Globus pallidus (tissue), 1 donor: ENCODE results near the gene GBE1.
A peak's percentile ranks its signal among the peaks of the same experiment; 100 is the strongest.
"Not testable (repeated sequence)": the region's sequence is repeated elsewhere in the genome, so short reads cannot be mapped to it uniquely, and the experiment has no call there.

Source experiments
- DNase-seq: peaks from one replicate; pipeline ENCODE4 v3.0.0-alpha.2; 2015; ENCODE audit warnings: low spot score

The GBE1 gene

GRCh38 chr3:81753416-81754027 lies 7.9 kb downstream of the GBE1 start:
- DNase-seq: no peak

GRCh38 chr3:81752604-81753003 lies 8.8 kb downstream of the GBE1 start:
- no peak for DNase-seq

- DNase-seq: no peak
Observed at GRCh38 chr3:81749265-81749664, 12.2 kb downstream of the GBE1 start.

- DNase-seq: not testable (repeated sequence)
Observed at GRCh38 chr3:81747280-81747679, 14.2 kb downstream of the GBE1 start.

- DNase-seq: no peak
Observed at GRCh38 chr3:81744366-81744765, 17.1 kb downstream of the GBE1 start.

- no peak for DNase-seq
Observed at GRCh38 chr3:81743096-81744025, 18.1 kb downstream of the GBE1 start.

GRCh38 chr3:81742581-81742980 lies 18.9 kb downstream of the GBE1 start:
- no peak for DNase-seq

- DNase-seq: no peak
Observed at GRCh38 chr3:81741216-81741615, 20.2 kb downstream of the GBE1 start.

- DNase-seq: no peak
Observed at GRCh38 chr3:81740731-81741130, 20.7 kb downstream of the GBE1 start.

GRCh38 chr3:81735334-81735733 lies 26.1 kb downstream of the GBE1 start:
- no peak for DNase-seq

GRCh38 chr3:81734742-81735141 lies 26.7 kb downstream of the GBE1 start:
- no peak for DNase-seq

GRCh38 chr3:81732642-81733041 lies 28.8 kb downstream of the GBE1 start:
- no peak for DNase-seq

- DNase-seq: no peak
Observed at GRCh38 chr3:81728766-81729544, 32.5 kb downstream of the GBE1 start.

- no peak for DNase-seq
Observed at GRCh38 chr3:81726735-81727134, 34.7 kb downstream of the GBE1 start.

- no peak for DNase-seq
Observed at GRCh38 chr3:81726132-81726531, 35.3 kb downstream of the GBE1 start.

GRCh38 chr3:81723732-81724313 lies 37.6 kb downstream of the GBE1 start:
- DNase-seq: peak; percentile 22

- no peak for DNase-seq
Observed at GRCh38 chr3:81718311-81718710, 43.1 kb downstream of the GBE1 start.

GRCh38 chr3:81716870-81717509 lies 44.5 kb downstream of the GBE1 start:
- DNase-seq: no peak

GRCh38 chr3:81713031-81713430 lies 48.4 kb downstream of the GBE1 start:
- no peak for DNase-seq

- no peak for DNase-seq
Observed at GRCh38 chr3:81709606-81710005, 51.8 kb downstream of the GBE1 start.

GRCh38 chr3:81707996-81708395 lies 53.4 kb downstream of the GBE1 start:
- DNase-seq: no peak

- no peak for DNase-seq
Observed at GRCh38 chr3:81702126-81702525, 59.3 kb downstream of the GBE1 start.
